Measurements from ENCODE around the gene HSP90AB1. TPM values are rescaled to one million over a fixed set of nuclear protein-coding genes. Genes with fewer than 3 reads are reported as not detected.

Gene HSP90AB1
- polyA plus RNA-seq, 3 donors = 119 to 242 (median 145) TPM

GRCh38 chr6:44254191-44255104 is 7.5 kb downstream of the HSP90AB1 start:
- peaks cover 94% of the 10 kb centered on the region for H4K20me1 ChIP-seq (ENCODE audit: insufficient read depth, low read length)
- Mint-ChIP-seq H3K36me3 (peaks cover 73 to 77% of the 10 kb centered on the region in 2 donors), H3K9me3 (no peaks in the 10 kb centered on the region), H3K4me3 (no peak overlapping the region), H3K4me1 (peaks cover 46% of the 10 kb centered on the region), H3K27ac (peak overlapping the region in 1 of 7 donors; percentile 61), H3K27me3 (ENCODE audit: low read depth in 3 of 3) (peaks cover 0 to 6% (median 2%) of the 10 kb centered on the region in 3 donors)
- no peak overlapping the region for H2AFZ ChIP-seq (ENCODE audit: insufficient read depth, low read depth, low read length, poor library complexity, severe bottlenecking)
- H3K27me3 ChIP-seq (ENCODE audit: control insufficient read depth in 2 of 2, insufficient read depth in 2 of 2, low read length in 2 of 2) = no peaks in the 10 kb centered on the region
- 96% methylated on average over 4 of the region's 12 CpGs for WGBS (ENCODE audit: insufficient coverage)
- H3K4me3 ChIP-seq (replicated peaks in 1 of 3; ENCODE audit: low read depth in 2 of 3, low read length in 3 of 3) = no peak overlapping the region
- H3K27ac ChIP-seq (ENCODE audit: low read depth in 1 of 2, low read length in 2 of 2) = no peak overlapping the region
- H3K4me2 ChIP-seq (replicated peaks; ENCODE audit: extremely low read depth, low read length, poor library complexity, severe bottlenecking) = no peak overlapping the region
- H3K36me3 ChIP-seq (replicated peaks in 1 of 2; ENCODE audit: control insufficient read depth in 1 of 2, insufficient read depth in 2 of 2, low read length in 2 of 2) = peaks cover 70 to 83% of the 10 kb centered on the region in 2 donors
- H3K9ac ChIP-seq (ENCODE audit: insufficient read depth, low read length, poor library complexity, severe bottlenecking) = no peak overlapping the region
- intact Hi-C loops (cut with micrococcal nuclease) = loop anchor here (5.0 kb wide), 3 partner anchors 32 to 157 kb away; partner anchors contain the start of gene SLC29A1 (in 2 of the 2)
- TF ChIP-seq, protein P1, sequence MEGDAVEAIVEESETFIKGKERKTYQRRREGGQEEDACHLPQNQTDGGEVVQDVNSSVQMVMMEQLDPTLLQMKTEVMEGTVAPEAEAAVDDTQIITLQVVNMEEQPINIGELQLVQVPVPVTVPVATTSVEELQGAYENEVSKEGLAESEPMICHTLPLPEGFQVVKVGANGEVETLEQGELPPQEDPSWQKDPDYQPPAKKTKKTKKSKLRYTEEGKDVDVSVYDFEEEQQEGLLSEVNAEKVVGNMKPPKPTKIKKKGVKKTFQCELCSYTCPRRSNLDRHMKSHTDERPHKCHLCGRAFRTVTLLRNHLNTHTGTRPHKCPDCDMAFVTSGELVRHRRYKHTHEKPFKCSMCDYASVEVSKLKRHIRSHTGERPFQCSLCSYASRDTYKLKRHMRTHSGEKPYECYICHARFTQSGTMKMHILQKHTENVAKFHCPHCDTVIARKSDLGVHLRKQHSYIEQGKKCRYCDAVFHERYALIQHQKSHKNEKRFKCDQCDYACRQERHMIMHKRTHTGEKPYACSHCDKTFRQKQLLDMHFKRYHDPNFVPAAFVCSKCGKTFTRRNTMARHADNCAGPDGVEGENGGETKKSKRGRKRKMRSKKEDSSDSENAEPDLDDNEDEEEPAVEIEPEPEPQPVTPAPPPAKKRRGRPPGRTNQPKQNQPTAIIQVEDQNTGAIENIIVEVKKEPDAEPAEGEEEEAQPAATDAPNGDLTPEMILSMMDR (IDR thresholded peaks at IDR 0.05) = no peak
- no peak for DNase-seq
- H3K4me1 ChIP-seq (ENCODE audit: control insufficient read depth in 1 of 2, insufficient read depth in 2 of 2, low read length in 2 of 2) = peaks cover 18 to 38% of the 10 kb centered on the region in 2 donors
- no peaks in the 10 kb centered on the region for H3K9me3 ChIP-seq (replicated peaks in 1 of 2; ENCODE audit: control insufficient read depth in 1 of 2, insufficient read depth in 1 of 2, low read length in 2 of 2)
- H3K79me2 ChIP-seq (ENCODE audit: insufficient read depth, low read length) = peaks cover 17% of the 10 kb centered on the region

DNA sequence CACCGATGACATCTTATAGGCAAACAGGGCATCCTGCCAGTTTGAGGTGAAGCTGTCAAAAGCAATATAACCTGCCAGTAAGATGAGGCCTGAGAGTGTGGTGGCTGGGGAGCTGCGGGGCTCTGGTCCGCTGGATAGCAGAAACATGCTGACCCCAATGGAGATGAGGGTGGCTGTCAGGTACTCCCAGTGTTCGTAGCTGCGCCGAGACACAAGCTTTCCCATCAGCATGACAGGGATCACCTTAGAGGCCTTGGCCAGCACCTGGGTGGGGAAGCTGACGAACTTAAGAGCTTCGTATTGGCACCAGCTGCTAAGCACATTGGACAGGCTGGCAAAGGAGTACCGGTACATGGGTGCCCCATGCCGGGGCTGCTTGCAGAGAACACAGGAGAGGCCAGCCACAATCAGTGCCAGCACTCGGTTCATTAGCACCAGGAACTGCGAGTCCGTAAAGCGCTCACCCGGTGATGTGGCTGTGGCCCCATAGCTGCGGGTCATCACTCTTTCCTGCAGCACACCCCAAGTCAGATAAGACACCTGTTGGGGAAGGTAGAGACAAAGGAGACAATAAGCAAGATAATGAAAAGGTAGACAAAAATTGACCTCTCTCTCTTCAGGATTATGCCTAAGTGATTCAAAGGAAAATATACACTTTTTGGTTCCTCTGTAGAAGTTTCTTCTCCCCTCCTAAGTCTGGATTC is 8.4 kb downstream of the HSP90AB1 start:
- Mint-ChIP-seq H3K4me3 (peak overlapping the region in 1 of 2 donors; percentile 1), H3K9me3 (no peaks in the 10 kb centered on the region)
- intact Hi-C loops (cut with micrococcal nuclease) = loop anchor here (5.0 kb wide), 3 partner anchors 33 to 158 kb away; partner anchors contain the start of gene SLC29A1 (in 2 of the 2)

More for the DNA sequence above, 8.4 kb downstream of the HSP90AB1 start:
- Histone ChIP-seq H2AFZ (ENCODE audit: insufficient read depth, low read depth, low read length, poor library complexity, severe bottlenecking) (no peak overlapping the region), H3K27ac (ENCODE audit: low read depth in 1 of 2, low read length in 2 of 2) (no peak overlapping the region), H3K4me1 (ENCODE audit: control insufficient read depth in 1 of 2, insufficient read depth in 2 of 2, low read length in 2 of 2) (peaks cover 18 to 33% of the 10 kb centered on the region in 2 donors), H3K4me2 (replicated peaks; ENCODE audit: extremely low read depth, low read length, poor library complexity, severe bottlenecking) (no peak overlapping the region), H3K79me2 (ENCODE audit: insufficient read depth, low read length) (peaks cover 15% of the 10 kb centered on the region), H3K9me3 (replicated peaks in 1 of 2; ENCODE audit: control insufficient read depth in 1 of 2, insufficient read depth in 1 of 2, low read length in 2 of 2) (no peaks in the 10 kb centered on the region), H3K4me3 (replicated peaks in 1 of 3; ENCODE audit: low read depth in 2 of 3, low read length in 3 of 3) (no peak overlapping the region), H4K20me1 (ENCODE audit: insufficient read depth, low read length) (peaks cover 94% of the 10 kb centered on the region), H3K36me3 (replicated peaks in 1 of 2; ENCODE audit: control insufficient read depth in 1 of 2, insufficient read depth in 2 of 2, low read length in 2 of 2) (peaks cover 70 to 83% of the 10 kb centered on the region in 2 donors), H3K27me3 (ENCODE audit: control insufficient read depth in 2 of 2, insufficient read depth in 2 of 2, low read length in 2 of 2) (no peaks in the 10 kb centered on the region), H3K9ac (ENCODE audit: insufficient read depth, low read length, poor library complexity, severe bottlenecking) (no peak overlapping the region)
- peaks cover 0 to 6% (median 2%) of the 10 kb centered on the region in 3 donors for H3K27me3 Mint-ChIP-seq (ENCODE audit: low read depth in 3 of 3)
- TF ChIP-seq, protein P1 (IDR thresholded peaks at IDR 0.05) = no peak
- peak overlapping the region in 3 of 7 donors; percentile 54 to 72 (median 60) for H3K27ac Mint-ChIP-seq
- 84% methylated on average over 10 of the region's 16 CpGs for WGBS (ENCODE audit: insufficient coverage)
- peaks cover 73 to 77% of the 10 kb centered on the region in 2 donors for H3K36me3 Mint-ChIP-seq
- peaks cover 46% of the 10 kb centered on the region for H3K4me1 Mint-ChIP-seq
- no peak for DNase-seq

Data from CD14-positive monocyte (primary cell).